ENCODE results near the gene ATP4B.

DNA sequence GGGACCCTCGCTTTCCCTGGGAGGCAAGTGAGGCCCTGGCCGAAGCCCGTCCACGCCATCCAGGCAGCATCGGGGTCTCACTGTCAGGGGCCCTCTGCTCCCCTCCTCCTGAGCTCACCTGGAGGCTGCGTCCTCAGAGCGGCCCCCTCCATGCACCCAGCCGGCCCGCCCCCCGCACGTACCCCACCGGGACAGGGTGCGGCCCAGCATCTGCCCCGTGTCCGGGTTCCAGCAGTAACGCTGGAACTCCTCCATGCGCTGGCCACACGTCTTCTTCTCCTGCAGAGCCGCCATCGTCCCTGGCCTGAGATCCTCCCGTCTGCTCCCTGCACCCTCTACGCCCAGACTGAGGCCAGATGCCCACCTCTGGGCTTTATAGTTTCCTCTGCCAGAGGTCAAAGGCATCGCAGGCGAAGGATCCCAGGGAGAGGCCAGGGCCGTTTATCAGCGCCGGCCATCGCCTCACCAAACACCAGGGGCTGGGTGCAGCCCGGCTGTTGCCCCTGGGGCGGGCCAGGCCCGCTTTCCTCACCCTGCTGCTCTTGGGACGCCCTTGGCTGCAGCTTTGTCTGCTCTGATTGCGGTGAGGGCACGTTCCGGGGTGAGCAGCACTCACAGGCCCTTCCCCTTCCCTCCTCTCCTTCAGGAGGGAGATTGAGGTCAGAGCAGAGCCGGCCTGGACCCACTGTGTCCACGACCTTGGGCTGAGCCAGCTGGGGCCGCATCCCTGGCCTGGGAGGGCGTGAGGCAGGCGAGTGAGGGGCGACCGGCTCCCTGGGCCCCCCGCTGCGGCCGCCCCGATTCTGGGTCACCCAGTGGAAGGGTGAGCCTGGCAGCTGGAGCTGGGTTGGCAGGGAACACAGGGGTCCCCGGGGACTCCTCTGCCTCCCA, at the start of gene ATP4B:
- TF ChIP-seq CTCF (IDR thresholded peaks at IDR 0.05; ENCODE audit: low read length) (no peak), EZH2 (IDR thresholded peaks at IDR 0.05; ENCODE audit: borderline replicate concordance, low read length) (no peak)
